Suprapubic skin (tissue), 4 donors: ENCODE data around the gene S1PR4. TPM values are rescaled to one million over a fixed set of nuclear protein-coding genes. Genes with fewer than 3 reads are reported as not detected.
A peak's percentile ranks its signal among the peaks of the same experiment; 100 is the strongest.
"Not testable (repeated sequence)": the region's sequence is repeated elsewhere in the genome, so short reads cannot be mapped to it uniquely, and the experiment has no call there.

Experiments used
- DNase-seq, 2 donors: peaks; one replicate each; pipeline ENCODE4 v3.0.0-alpha.2; 2019; ENCODE audit warnings: low spot score in 2 of 2
- H3K27ac ChIP-seq: fragments of 200-600 bp; sonication (generic); one replicate; pipeline ENCODE4 v1.5.1; 2019
- H3K27me3 ChIP-seq: fragments of 200-600 bp; sonication (generic); one replicate; pipeline ENCODE4 v1.5.1; 2019
- H3K36me3 ChIP-seq: fragments of 200-600 bp; sonication (generic); one replicate; pipeline ENCODE4 v1.5.1; 2019
- H3K4me1 ChIP-seq: fragments of 200-600 bp; sonication (generic); one replicate; pipeline ENCODE4 v1.5.1; 2019
- H3K4me3 ChIP-seq: fragments of 200-600 bp; sonication (generic); one replicate; pipeline ENCODE4 v1.5.1; 2019; ENCODE audit warnings: mild to moderate bottlenecking
- H3K9me3 ChIP-seq: fragments of 200-600 bp; sonication (generic); one replicate; pipeline ENCODE4 v1.5.1; 2019
- EP300 ChIP-seq: sonication (generic); formaldehyde crosslinking; IDR thresholded peaks from one replicate; pipeline ENCODE4 v1.6.1; 2017; ENCODE audit warnings: antibody characterized with exemption
- POLR2A ChIP-seq, 2 donors: fragments of 450-650 bp; IDR thresholded peaks; one replicate each; pipeline ENCODE4 v1.6.1; 2017; ENCODE audit warnings: antibody characterized with exemption in 2 of 2, mild to moderate bottlenecking in 2 of 2, moderate library complexity in 2 of 2
- POLR2AphosphoS5 ChIP-seq, 3 donors: sonication (generic); formaldehyde crosslinking; IDR thresholded peaks; one replicate each; pipeline ENCODE4 v1.6.1; 2017; ENCODE audit warnings: antibody characterized with exemption in 3 of 3
- WGBS: methylation state at CpG from one replicate; pipeline ENCODE4 v1.1.5; 2018; 5-methylcytosine and 5-hydroxymethylcytosine counted together
- total RNA-seq, 4 donors: library from RNA; depleted of rRNA; stranded (reverse); fragments of >200 nt; gene quantifications; one replicate each; pipeline ENCODE4 v1.1.0, GENCODE V29; 2016
- TF ChIP-seq, protein P1 (sequence below), 2 donors: fragments of 200-600 bp in 1 of 2; fragments of 450-650 bp in 1 of 2; sonication (generic) in 1 of 2; IDR thresholded peaks; one replicate each; pipeline ENCODE4 v1.5.1; 2016 to 2019; ENCODE audit warnings: antibody characterized with exemption in 2 of 2, mild to moderate bottlenecking in 1 of 2, moderate library complexity in 1 of 2

The S1PR4 gene
- total RNA-seq, 4 donors from 2014 or later: 0.42 to 2.5 (median 1.9) TPM

DNA sequence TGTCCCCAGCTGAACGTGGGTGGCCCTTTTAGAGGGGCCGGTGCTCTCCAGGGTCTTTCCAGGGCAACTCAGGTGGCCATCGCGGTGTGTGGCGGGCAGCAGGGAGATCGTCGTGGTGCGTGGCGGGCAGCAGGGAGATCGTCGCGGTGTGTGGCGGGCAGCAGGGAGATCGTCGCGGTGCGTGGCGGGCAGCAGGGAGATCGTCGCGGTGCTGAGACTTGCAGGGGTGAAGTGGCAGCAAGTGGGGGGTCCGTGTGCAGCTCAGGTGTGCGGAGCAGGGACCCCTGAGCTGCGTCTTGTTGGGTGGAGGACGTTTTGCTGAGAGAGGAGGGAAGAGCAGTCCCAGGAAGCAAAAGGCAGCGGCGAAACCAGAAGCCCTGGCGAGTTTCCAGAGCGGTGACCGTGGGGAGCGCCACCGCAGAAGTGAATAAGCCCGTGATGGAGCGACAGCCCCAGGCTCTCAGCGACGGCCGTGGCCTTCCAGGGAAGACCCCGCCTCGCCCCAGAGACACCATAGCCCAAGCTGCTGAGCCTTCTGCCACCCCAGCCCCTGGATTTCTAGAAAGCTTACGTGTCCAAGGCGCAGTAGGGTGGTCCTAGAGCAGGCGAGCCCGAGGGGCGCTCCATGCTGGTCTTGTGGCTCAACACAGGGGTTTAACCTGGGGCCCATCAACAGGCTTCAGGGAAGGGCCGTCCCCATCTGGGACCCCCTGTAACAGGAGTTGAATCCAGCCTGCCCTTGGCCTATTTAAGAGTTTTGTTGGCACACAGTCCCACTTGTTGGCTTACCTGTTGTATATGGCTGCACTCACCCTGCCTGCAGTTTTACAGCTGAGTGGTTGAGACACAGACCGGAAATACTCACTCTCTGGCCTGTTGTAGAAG lies 12.6 kb downstream of the S1PR4 start:
- DNase-seq: peak in 1 of 2 donors; percentile 53
- 90% methylated on average over 46 of the region's 46 CpGs for WGBS
- Histone ChIP-seq H3K9me3 (no peaks in the 10 kb centered on the region), H3K36me3 (peaks cover 9% of the 10 kb centered on the region), H3K27me3 (no peaks in the 10 kb centered on the region), H3K4me1 (peaks cover 27% of the 10 kb centered on the region), H3K4me3 (no peak overlapping the region), H3K27ac (no peak overlapping the region)
- TF ChIP-seq EP300: no peak
- TF ChIP-seq, protein P1, sequence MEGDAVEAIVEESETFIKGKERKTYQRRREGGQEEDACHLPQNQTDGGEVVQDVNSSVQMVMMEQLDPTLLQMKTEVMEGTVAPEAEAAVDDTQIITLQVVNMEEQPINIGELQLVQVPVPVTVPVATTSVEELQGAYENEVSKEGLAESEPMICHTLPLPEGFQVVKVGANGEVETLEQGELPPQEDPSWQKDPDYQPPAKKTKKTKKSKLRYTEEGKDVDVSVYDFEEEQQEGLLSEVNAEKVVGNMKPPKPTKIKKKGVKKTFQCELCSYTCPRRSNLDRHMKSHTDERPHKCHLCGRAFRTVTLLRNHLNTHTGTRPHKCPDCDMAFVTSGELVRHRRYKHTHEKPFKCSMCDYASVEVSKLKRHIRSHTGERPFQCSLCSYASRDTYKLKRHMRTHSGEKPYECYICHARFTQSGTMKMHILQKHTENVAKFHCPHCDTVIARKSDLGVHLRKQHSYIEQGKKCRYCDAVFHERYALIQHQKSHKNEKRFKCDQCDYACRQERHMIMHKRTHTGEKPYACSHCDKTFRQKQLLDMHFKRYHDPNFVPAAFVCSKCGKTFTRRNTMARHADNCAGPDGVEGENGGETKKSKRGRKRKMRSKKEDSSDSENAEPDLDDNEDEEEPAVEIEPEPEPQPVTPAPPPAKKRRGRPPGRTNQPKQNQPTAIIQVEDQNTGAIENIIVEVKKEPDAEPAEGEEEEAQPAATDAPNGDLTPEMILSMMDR (IDR thresholded peaks at IDR 0.05): no peak
- no peak for TF ChIP-seq POLR2A (IDR thresholded peaks at IDR 0.05)
- TF ChIP-seq POLR2AphosphoS5 (IDR thresholded peaks at IDR 0.05): no peak

DNA sequence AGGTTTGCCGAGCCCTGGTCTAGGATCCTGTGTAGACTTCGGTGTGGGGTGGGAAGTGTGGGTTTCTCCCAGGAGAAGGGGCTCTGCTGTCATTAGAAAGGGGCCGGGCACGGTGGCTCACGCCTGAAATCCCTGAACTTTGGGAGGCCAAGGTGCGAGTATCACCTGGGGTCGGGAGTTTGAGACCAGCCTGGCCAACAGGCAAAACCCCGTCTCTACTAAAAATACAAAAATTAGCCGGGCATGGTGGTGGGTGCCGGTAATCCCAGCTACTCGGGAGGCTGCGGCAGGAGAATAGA lies 13.2 kb downstream of the S1PR4 start:
- 93% methylated on average over 12 of the region's 12 CpGs for whole genome bisulfite sequencing
- H3K9me3 ChIP-seq, H3K27ac ChIP-seq, H3K4me3 ChIP-seq, H3K36me3 ChIP-seq, H3K27me3 ChIP-seq: not testable (repeated sequence)
- H3K4me1 ChIP-seq: peaks cover 21% of the 10 kb centered on the region
- peak in 1 of 2 donors; percentile 51 for DNase-seq

DNA sequence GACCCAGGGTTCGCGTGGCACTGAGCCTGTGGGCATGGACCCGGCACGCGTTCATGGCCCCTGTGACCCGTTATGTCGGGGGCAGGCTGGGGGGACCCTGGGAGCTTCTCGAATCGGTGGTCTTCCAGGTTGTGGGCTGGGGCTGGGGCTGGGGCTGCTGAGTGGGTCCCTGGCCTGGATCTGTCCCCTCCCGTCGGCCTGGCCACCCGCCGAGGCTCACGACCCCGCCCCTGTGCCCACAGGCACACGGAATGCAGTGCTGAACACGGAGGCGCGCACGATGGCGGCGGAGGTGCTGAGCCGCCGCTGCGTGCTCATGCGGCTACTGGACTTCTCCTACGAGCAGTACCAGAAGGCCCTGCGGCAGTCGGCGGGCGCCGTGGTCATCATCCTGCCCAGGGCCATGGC lies 13.7 kb downstream of the S1PR4 start:
- peaks cover 9% of the 10 kb centered on the region for H3K36me3 ChIP-seq
- TF ChIP-seq, protein P1 (IDR thresholded peaks at IDR 0.05): no peak
- TF ChIP-seq POLR2A (IDR thresholded peaks at IDR 0.05): no peak
- TF ChIP-seq POLR2AphosphoS5 (IDR thresholded peaks at IDR 0.05): no peak
- TF ChIP-seq EP300: no peak

DNA sequence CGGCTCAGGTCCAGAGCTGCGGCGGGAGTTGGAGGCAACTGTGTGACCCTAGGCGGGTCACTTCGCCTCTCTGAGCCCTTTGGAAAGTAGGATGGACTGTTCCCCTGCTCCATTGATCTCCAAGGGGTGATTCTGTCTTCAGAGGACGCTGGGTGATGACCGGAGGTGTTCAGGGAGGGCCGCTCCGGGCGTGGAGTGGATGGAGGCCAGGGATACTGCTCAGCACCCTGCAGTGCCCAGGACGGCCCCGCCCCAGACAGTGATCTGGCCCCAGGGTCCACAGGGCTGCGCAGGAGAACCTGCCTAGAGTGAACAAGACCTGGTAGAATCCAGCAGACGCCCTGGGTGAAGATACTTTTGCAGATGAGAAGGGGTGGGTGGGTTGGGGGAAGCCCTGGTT lies 14.1 kb downstream of the S1PR4 start:
- WGBS: 67% methylated on average over 1 of the region's 14 CpGs
- Histone ChIP-seq H3K4me1 (peaks cover 12% of the 10 kb centered on the region), H3K27ac (no peak overlapping the region), H3K9me3 (no peaks in the 10 kb centered on the region), H3K4me3 (no peak overlapping the region), H3K27me3 (no peaks in the 10 kb centered on the region), H3K36me3 (peaks cover 9% of the 10 kb centered on the region)
- DNase-seq: no peak
- TF ChIP-seq POLR2A (IDR thresholded peaks at IDR 0.05) (no peak), POLR2AphosphoS5 (IDR thresholded peaks at IDR 0.05) (no peak), EP300 (no peak)
- TF ChIP-seq, protein P1 (IDR thresholded peaks at IDR 0.05): no peak

More for the DNA sequence above, 13.7 kb downstream of the S1PR4 start:
- Histone ChIP-seq H3K27ac (no peak overlapping the region), H3K27me3 (no peaks in the 10 kb centered on the region), H3K9me3 (no peaks in the 10 kb centered on the region), H3K4me1 (peaks cover 16% of the 10 kb centered on the region), H3K4me3 (no peak overlapping the region)
- DNase-seq: no peak
- WGBS: 93% methylated on average over 25 of the region's 32 CpGs

DNA sequence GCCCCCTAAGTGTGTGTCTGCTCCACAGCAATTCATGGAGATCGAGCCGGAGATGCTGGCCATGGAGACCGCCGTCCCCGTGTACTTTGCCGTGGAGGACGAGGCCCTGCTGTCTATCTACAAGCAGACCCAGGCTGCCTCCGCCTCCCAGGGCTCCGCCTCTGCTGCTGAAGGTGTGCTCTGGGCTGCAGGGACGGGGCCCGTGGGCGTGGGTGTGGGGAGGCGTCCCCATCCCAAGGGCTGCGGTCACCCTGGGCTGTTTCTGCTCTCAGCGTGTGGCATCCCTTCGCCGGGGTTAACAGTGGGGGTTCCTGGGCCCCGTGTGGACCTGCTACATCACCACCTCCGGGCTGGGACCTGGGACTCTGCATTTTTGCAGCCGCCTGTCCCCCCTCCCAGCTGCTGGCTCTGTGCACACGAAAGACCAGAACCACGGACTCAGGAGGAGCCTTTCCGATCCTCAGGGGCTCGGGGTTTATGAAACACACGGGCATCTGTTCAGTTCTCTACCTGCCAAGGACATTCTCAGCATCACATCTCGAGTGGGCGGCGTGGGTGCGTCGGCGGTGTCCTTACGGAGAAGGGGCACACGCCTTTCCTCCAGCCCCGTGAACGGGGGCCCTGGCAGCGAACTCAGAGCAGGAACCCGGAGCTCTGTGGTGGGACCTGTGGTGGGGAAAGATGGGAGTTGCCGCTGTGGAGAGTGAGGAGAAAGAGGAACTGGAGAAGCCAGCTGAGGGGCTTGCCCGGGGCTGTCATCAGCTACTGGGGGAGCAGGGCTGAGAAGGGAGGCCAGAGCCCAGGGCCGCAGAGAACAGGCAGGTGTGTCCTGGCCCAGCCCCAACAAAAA lies 14.9 kb downstream of the S1PR4 start:
- Histone ChIP-seq H3K9me3 (no peaks in the 10 kb centered on the region), H3K4me1 (peaks cover 4% of the 10 kb centered on the region), H3K36me3 (peaks cover 9% of the 10 kb centered on the region), H3K27ac (no peak overlapping the region), H3K27me3 (no peaks in the 10 kb centered on the region), H3K4me3 (no peak overlapping the region)
- TF ChIP-seq, protein P1 (IDR thresholded peaks at IDR 0.05): no peak
- TF ChIP-seq EP300 (no peak), POLR2A (IDR thresholded peaks at IDR 0.05) (no peak)
- no peak for DNase-seq
- WGBS: 88% methylated on average over 19 of the region's 40 CpGs
